ENCODE data around the gene CNBD2. TPM values are rescaled to one million over a fixed set of nuclear protein-coding genes. Genes with fewer than 3 reads are reported as not detected.

Gene CNBD2
- total RNA-seq (2014; rRNA removed; shearing (Covaris generic)), result 6.6 TPM in 1 of 2 replicates, not detected in the other
- polyA plus RNA-seq (2016; fragmentation: Nextera tagmentation; extraction: Ambion mirVana), result 0.28 and 1.7 TPM in 2 replicates

DNA sequence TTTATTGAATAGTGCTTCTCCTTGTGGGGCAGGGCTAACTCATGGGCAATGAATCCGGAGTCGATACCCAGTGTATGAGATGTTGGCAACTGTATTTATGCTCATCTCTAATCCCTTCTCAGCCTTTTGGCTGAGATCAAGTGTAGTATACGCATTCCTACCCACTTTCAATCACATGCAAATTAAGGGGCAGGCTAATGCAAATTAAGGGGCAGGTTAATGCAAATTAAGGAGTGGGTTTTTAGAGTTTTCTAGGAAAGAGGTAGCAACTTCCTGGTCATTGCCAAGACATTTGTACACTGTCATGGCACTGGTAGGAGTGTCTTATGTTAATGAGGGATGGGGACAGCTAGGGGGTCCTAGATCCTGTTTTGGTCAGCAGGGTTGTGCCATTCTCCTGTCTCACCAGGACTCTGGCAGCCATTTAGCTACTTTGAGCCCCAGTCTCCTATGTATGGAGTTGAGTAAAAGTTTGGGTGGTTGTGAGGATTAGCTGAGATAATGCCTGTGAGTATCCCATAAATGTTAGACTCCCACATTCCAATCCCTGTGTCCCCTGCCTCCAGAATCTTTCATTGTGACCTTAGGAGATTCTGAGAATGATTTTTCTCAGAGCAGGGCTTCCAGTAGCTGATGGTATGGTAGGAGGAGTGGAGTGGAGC lies at the start of gene CNBD2:
Gene CNBD2, plus strand, starts transcription at position 612 of the 662 bp plus-strand sequence. CDS start 173 bp downstream, outside the sequence.
- TF ChIP-seq EZH2phosphoT487 (IDR thresholded peaks at IDR 0.05; ENCODE audit: insufficient read depth, low read depth) (no peak), EZH2 (IDR thresholded peaks at IDR 0.05; ENCODE audit: insufficient read depth, poor library complexity, severe bottlenecking) (no peak)
- Histone ChIP-seq H4K20me1 (ENCODE audit: insufficient read depth) (no peaks in the 10 kb centered on the region), H3K36me3 (ENCODE audit: low read depth) (no peaks in the 10 kb centered on the region), H3K9me3 (ENCODE audit: low read depth) (no peaks in the 10 kb centered on the region), H3K4me1 (ENCODE audit: insufficient read depth) (no peaks in the 10 kb centered on the region), H3K79me2 (ENCODE audit: insufficient read depth) (no peaks in the 10 kb centered on the region), H3K9ac (no peak within 1 kb of the TSS), H3K9me2 (ENCODE audit: insufficient read depth) (no peaks in the 10 kb centered on the region), H3K27ac (no peak within 1 kb of the TSS), H3K27me3 (replicated peaks; ENCODE audit: insufficient read depth) (no peaks in the 10 kb centered on the region), H3K4me2 (ENCODE audit: unreplicated experiment) (no peak within 1 kb of the TSS), H2AFZ (no peak within 1 kb of the TSS), H3F3A (ENCODE audit: insufficient read depth) (no peaks in the 10 kb centered on the region), H3K4me3 (no peak within 1 kb of the TSS)
- in situ Hi-C loops (cut with MboI), result no loop called here
- DNase-seq, result no peak
- WGBS, 2 experiments (ENCODE audit: low coverage in 1 of 2, low lambda C conversion rate in 2 of 2, missing lambda C conversion rate in 2 of 2), result 80 to 81% methylated on average over 3 of the region's 3 CpGs

DNA sequence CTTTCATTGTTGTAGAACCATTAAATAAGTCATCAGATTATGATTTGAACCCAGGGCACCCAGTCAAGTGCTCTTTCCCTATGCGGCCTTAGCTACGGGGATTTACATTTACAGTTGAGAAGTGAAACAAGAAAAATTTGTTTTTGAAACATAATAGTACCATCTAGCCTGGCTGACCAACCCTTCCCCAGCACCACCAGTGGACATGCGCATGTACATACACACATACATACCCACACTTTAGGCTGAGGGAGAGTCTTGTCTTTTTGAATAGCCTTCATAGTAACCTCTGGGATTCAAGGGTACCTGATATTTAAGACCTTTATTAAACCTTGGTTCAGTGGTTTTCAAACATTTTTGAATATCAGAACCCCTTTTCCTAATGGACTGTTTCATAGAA lies 47.9 kb upstream of the CNBD2 start:
- Histone ChIP-seq H3K9me2 (ENCODE audit: insufficient read depth) (no peaks in the 10 kb centered on the region), H3K79me2 (ENCODE audit: insufficient read depth) (no peaks in the 10 kb centered on the region), H3K27me3 (replicated peaks; ENCODE audit: insufficient read depth) (no peaks in the 10 kb centered on the region), H4K20me1 (ENCODE audit: insufficient read depth) (no peaks in the 10 kb centered on the region), H3K9ac (no peak overlapping the region), H3K27ac (no peak overlapping the region), H3K36me3 (ENCODE audit: low read depth) (peaks cover 39% of the 10 kb centered on the region), H3K9me3 (ENCODE audit: low read depth) (no peaks in the 10 kb centered on the region), H3K4me1 (ENCODE audit: insufficient read depth) (no peaks in the 10 kb centered on the region), H3K4me2 (ENCODE audit: unreplicated experiment) (no peak overlapping the region), H3K4me3 (no peak overlapping the region), H3F3A (ENCODE audit: insufficient read depth) (no peaks in the 10 kb centered on the region), H2AFZ (no peak overlapping the region)
- TF ChIP-seq EZH2phosphoT487 (IDR thresholded peaks at IDR 0.05; ENCODE audit: insufficient read depth, low read depth), result no peak
- TF ChIP-seq EZH2 (IDR thresholded peaks at IDR 0.05; ENCODE audit: insufficient read depth, poor library complexity, severe bottlenecking), result no peak
- DNase-seq, result no peak
- in situ Hi-C loops (cut with MboI), result no loop called here
- 99 to 100% methylated on average over 3 of the region's 3 CpGs for WGBS, 2 experiments (ENCODE audit: low coverage in 1 of 2, low lambda C conversion rate in 2 of 2, missing lambda C conversion rate in 2 of 2)

DNA sequence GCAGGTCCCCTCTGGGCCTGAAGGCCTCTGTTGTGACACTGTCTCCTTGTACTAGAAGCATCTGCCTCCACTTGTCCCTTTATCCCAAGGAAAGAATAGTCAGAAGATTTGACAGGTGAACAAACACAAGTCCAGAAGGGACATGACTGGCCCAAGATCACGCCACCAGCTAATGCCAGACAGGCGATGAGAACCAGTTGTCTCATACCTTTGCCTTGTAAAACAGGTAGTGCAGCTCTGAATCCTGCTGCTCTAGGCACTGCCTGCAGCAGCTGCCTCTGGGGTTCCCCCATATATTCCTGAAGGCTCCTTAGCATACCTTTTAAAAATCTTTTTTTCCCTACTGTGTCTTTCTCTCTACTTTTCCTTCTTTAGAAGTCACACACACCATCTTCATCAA lies 39.1 kb upstream of the CNBD2 start:
- H3K79me2 ChIP-seq (ENCODE audit: insufficient read depth), result 0 out of 2 replicates have a peak, but pooled peaks cover 6% of the 10 kb centered on the region
- H4K20me1 ChIP-seq (ENCODE audit: insufficient read depth), result no peaks in the 10 kb centered on the region
- H3K9me2 ChIP-seq (ENCODE audit: insufficient read depth), result no peaks in the 10 kb centered on the region
- no peak overlapping the region for H3K4me2 ChIP-seq (ENCODE audit: unreplicated experiment)
- H3F3A ChIP-seq (ENCODE audit: insufficient read depth), result no peaks in the 10 kb centered on the region
- H3K36me3 ChIP-seq (ENCODE audit: low read depth), result peaks cover 28% of the 10 kb centered on the region; the same call in 1 of the 2 replicates
- no peak for TF ChIP-seq EZH2 (IDR thresholded peaks at IDR 0.05; ENCODE audit: insufficient read depth, poor library complexity, severe bottlenecking)
- TF ChIP-seq EZH2phosphoT487 (IDR thresholded peaks at IDR 0.05; ENCODE audit: insufficient read depth, low read depth), result no peak
- H3K27ac ChIP-seq, result no peak overlapping the region
- H3K4me1 ChIP-seq (ENCODE audit: insufficient read depth), result no peaks in the 10 kb centered on the region
- no peak overlapping the region for H2AFZ ChIP-seq
- in situ Hi-C loops (cut with MboI), result no loop called here
- H3K27me3 ChIP-seq (replicated peaks; ENCODE audit: insufficient read depth), result no peaks in the 10 kb centered on the region
- WGBS, 2 experiments (ENCODE audit: low coverage in 1 of 2, low lambda C conversion rate in 2 of 2, missing lambda C conversion rate in 2 of 2), result 76 to 86% methylated on average over 2 of the region's 2 CpGs
- DNase-seq, result no peak
- no peaks in the 10 kb centered on the region for H3K9me3 ChIP-seq (ENCODE audit: low read depth)
- H3K9ac ChIP-seq, result no peak overlapping the region
- no peak overlapping the region for H3K4me3 ChIP-seq

DNA sequence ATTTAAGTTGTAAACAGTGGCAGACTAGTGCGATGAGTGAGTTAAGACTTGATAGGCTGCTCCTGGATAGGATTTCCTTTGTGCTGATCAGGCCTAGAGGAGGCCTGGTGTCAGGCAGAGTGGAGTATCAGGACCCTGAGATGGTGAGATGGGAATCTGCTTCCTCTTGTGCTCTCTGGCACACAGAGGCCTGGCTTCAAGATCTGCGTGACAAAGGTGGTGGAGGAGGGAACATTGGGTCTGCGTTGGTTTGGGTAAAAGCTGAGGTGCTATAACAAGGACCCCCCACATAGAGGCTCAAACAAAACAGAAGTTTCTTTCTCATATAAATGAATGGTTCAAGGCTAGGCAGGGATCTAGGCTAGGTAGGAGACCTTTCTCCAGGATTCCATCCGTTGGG lies 34.3 kb upstream of the CNBD2 start:
- no peak overlapping the region for H3K9ac ChIP-seq
- H2AFZ ChIP-seq, result no peak overlapping the region
- in situ Hi-C loops (cut with MboI), result no loop called here
- H3K4me3 ChIP-seq, result no peak overlapping the region
- no peak for TF ChIP-seq EZH2 (IDR thresholded peaks at IDR 0.05; ENCODE audit: insufficient read depth, poor library complexity, severe bottlenecking)
- TF ChIP-seq EZH2phosphoT487 (IDR thresholded peaks at IDR 0.05; ENCODE audit: insufficient read depth, low read depth), result no peak
- no peaks in the 10 kb centered on the region for H3K27me3 ChIP-seq (replicated peaks; ENCODE audit: insufficient read depth)
- no peaks in the 10 kb centered on the region for H3K9me2 ChIP-seq (ENCODE audit: insufficient read depth)
- H3F3A ChIP-seq (ENCODE audit: insufficient read depth), result no peaks in the 10 kb centered on the region
- no peaks in the 10 kb centered on the region for H3K79me2 ChIP-seq (ENCODE audit: insufficient read depth)
- no peaks in the 10 kb centered on the region for H4K20me1 ChIP-seq (ENCODE audit: insufficient read depth)
- peaks cover 18% of the 10 kb centered on the region; the same call in 1 of the 2 replicates for H3K36me3 ChIP-seq (ENCODE audit: low read depth)
- WGBS, 2 experiments (ENCODE audit: low coverage in 1 of 2, low lambda C conversion rate in 2 of 2, missing lambda C conversion rate in 2 of 2), result 81 to 88% methylated on average over 4 of the region's 4 CpGs
- DNase-seq, result no peak
- peaks cover 1% of the 10 kb centered on the region; the same call in 1 of the 2 replicates for H3K4me1 ChIP-seq (ENCODE audit: insufficient read depth)
- no peak overlapping the region for H3K4me2 ChIP-seq (ENCODE audit: unreplicated experiment)
- H3K27ac ChIP-seq, result no peak overlapping the region
- no peaks in the 10 kb centered on the region for H3K9me3 ChIP-seq (ENCODE audit: low read depth)

Data from GM23248 (cell line).